HepG2 (cell line): ENCODE results near the gene IRF2BPL. TPM values are rescaled to one million over a fixed set of nuclear protein-coding genes. Genes with fewer than 3 reads are reported as not detected.

ENCODE experiments used
- DPF2 ChIP-seq: sonication (generic); formaldehyde crosslinking; IDR thresholded peaks from 2 replicates; pipeline ENCODE4 v1.4.0; 2020; ENCODE audit warnings: mild to moderate bottlenecking, low read depth, missing genetic modification reagents, borderline replicate concordance
- FOXC1 ChIP-seq: sonication (generic); formaldehyde crosslinking; IDR thresholded peaks from 2 replicates; pipeline ENCODE4 v1.8.0; 2022; ENCODE audit warnings: mild to moderate bottlenecking, missing genetic modification reagents, borderline replicate concordance
- GABPA ChIP-seq, 2 experiments: IDR thresholded peaks; 2 replicates each; pipeline ENCODE4 v1.6.1; 2011 to 2016; ENCODE audit warnings: low read depth in 2 of 2, low read length in 1 of 2, missing biosample characterization in 1 of 2, missing genetic modification characterization in 1 of 2
- IRF2 ChIP-seq: IDR thresholded peaks from 2 replicates; pipeline ENCODE4 v1.6.1; 2018; ENCODE audit warnings: missing genetic modification reagents, missing compliant biosample characterization
- ISL2 ChIP-seq: sonication (generic); formaldehyde crosslinking; IDR thresholded peaks from 2 replicates; pipeline ENCODE4 v1.5.0; 2020; ENCODE audit warnings: missing genetic modification reagents
- NCOA1 ChIP-seq: sonication (generic); formaldehyde crosslinking; IDR thresholded peaks from 2 replicates; pipeline ENCODE4 v1.9.0; 2021; ENCODE audit warnings: missing genetic modification reagents
- NFE2L2 ChIP-seq: fragments of 150-350 bp; IDR thresholded peaks from 2 replicates; pipeline ENCODE4 v1.6.1; 2014; ENCODE audit warnings: low read length
- NFIC ChIP-seq: IDR thresholded peaks from 2 replicates; pipeline ENCODE4 v1.6.1; 2012; ENCODE audit warnings: mild to moderate bottlenecking, low read length, inconsistent platforms
- YEATS4 ChIP-seq: sonication (generic); formaldehyde crosslinking; IDR thresholded peaks from 2 replicates; pipeline ENCODE4 v1.4.0; 2020; ENCODE audit warnings: missing genetic modification reagents, borderline replicate concordance
- ZBTB38 ChIP-seq: sonication (generic); formaldehyde crosslinking; IDR thresholded peaks from 2 replicates; pipeline ENCODE4 v1.5.1; 2020; ENCODE audit warnings: mild to moderate bottlenecking, missing genetic modification reagents
- ZBTB40 ChIP-seq, 2 experiments: fragments of 450-650 bp in 1 of 2; sonication (generic) in 1 of 2; formaldehyde crosslinking in 1 of 2; IDR thresholded peaks; 2 replicates each; pipeline versions ENCODE4 v1.6.1 to v1.8.0; 2016 to 2022; ENCODE audit warnings: antibody characterized with exemption in 1 of 2, mild to moderate bottlenecking in 1 of 2, missing genetic modification reagents in 1 of 2
- ZFAT ChIP-seq: sonication (generic); formaldehyde crosslinking; conservative IDR thresholded peaks from 2 replicates; pipeline ENCODE4 v1.8.1; 2023; ENCODE audit warnings: missing genetic modification reagents, inconsistent platforms
- ZNF34 ChIP-seq: sonication (generic); formaldehyde crosslinking; IDR thresholded peaks from 2 replicates; pipeline ENCODE4 v1.4.0; 2020; ENCODE audit warnings: mild to moderate bottlenecking, missing genetic modification reagents, borderline replicate concordance
- ZNF569 ChIP-seq: sonication (generic); formaldehyde crosslinking; IDR thresholded peaks from 2 replicates; pipeline ENCODE4 v1.5.0; 2020; ENCODE audit warnings: mild to moderate bottlenecking, missing genetic modification reagents, moderate library complexity, borderline replicate concordance
- polyA plus RNA-seq, 8 experiments: library from polyadenylated mRNA; depleted of rRNA in 3 of 8; stranded (reverse) in 7 of 8; unstranded in 1 of 8; fragments of >200 nt; fragmentation: Illumina TruSeq in 4 of 8; extraction: Trizol in 4 of 8; gene quantifications; 2 replicates each; pipeline versions ENCODE4 v1.2.1 to v1.2.3, GENCODE V29; 2011 to 2016; ENCODE audit warnings: low read depth in 4 of 8, missing spikeins in 1 of 8, mixed read lengths in 1 of 8; ENCODE audit not compliant: insufficient read depth in 1 of 8
- total RNA-seq, 5 experiments: library from RNA; depleted of rRNA; stranded (reverse); fragments of >200 nt; fragmentation: Illumina TruSeq; extraction: Trizol; gene quantifications; 2 replicates each; pipeline ENCODE4 v1.2.3, GENCODE V29; 2016; ENCODE audit warnings: low read depth in 1 of 5
- TF ChIP-seq, protein P1 (sequence below): sonication (generic); formaldehyde crosslinking; IDR thresholded peaks from 2 replicates; pipeline ENCODE4 v1.4.0; 2020; ENCODE audit warnings: missing genetic modification reagents
- TF ChIP-seq, protein P2 (sequence below), 2 experiments: sonication (generic) in 1 of 2; formaldehyde crosslinking in 1 of 2; IDR thresholded peaks; 2 replicates each; pipeline versions ENCODE4 v1.4.0 to v1.6.1; 2018 to 2020; ENCODE audit warnings: missing genetic modification reagents in 2 of 2, borderline replicate concordance in 1 of 2, low read depth in 1 of 2, mild to moderate bottlenecking in 1 of 2, missing biosample characterization in 1 of 2

IRF2BPL gene
- total and polyA plus RNA-seq, 2 of the 13 experiments (the other 11 are each of a cell fraction or from before 2014, with no cell fraction given), result 6.6 to 8.4 TPM

- TF ChIP-seq NFE2L2 (no peak), ZNF34 (CRISPR knock-in tag) (no peak), ZBTB40 (IDR thresholded peaks at IDR 0.05) (no peak), ZBTB40 (CRISPR knock-in tag; IDR thresholded peaks at IDR 0.05) (peak; percentile 30; the same call in 1 of the 2 replicates), FOXC1 (CRISPR knock-in tag) (no peak; the same call in 1 of the 2 replicates), ZNF569 (CRISPR knock-in tag) (no peak), NCOA1 (CRISPR knock-in tag) (no peak), YEATS4 (CRISPR knock-in tag) (0 out of 2 replicates have a peak, but pooled peaks have one; percentile 11), ZBTB38 (CRISPR knock-in tag) (peak; percentile 100), ISL2 (no peak), GABPA (IDR thresholded peaks at IDR 0.05; ENCODE audit: low read depth, low read length) (no peak), GABPA (CRISPR knock-in tag; IDR thresholded peaks at IDR 0.05; ENCODE audit: low read depth) (no peak), IRF2 (CRISPR knock-in tag) (no peak), DPF2 (CRISPR knock-in tag) (no peak), NFIC (no peak), ZFAT (CRISPR knock-in tag) (no peak)
- TF ChIP-seq, protein P1, sequence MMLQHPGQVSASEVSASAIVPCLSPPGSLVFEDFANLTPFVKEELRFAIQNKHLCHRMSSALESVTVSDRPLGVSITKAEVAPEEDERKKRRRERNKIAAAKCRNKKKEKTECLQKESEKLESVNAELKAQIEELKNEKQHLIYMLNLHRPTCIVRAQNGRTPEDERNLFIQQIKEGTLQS (CRISPR knock-in tag), result no peak
- TF ChIP-seq, protein P2, sequence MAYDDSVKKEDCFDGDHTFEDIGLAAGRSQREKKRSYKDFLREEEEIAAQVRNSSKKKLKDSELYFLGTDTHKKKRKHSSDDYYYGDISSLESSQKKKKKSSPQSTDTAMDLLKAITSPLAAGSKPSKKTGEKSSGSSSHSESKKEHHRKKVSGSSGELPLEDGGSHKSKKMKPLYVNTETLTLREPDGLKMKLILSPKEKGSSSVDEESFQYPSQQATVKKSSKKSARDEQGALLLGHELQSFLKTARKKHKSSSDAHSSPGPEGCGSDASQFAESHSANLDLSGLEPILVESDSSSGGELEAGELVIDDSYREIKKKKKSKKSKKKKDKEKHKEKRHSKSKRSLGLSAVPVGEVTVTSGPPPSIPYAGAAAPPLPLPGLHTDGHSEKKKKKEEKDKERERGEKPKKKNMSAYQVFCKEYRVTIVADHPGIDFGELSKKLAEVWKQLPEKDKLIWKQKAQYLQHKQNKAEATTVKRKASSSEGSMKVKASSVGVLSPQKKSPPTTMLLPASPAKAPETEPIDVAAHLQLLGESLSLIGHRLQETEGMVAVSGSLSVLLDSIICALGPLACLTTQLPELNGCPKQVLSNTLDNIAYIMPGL (CRISPR knock-in tag; IDR thresholded peaks at IDR 0.05; ENCODE audit: borderline replicate concordance in 1 of 2, low read depth in 1 of 2), result no peak
Observed at GRCh38 chr14:77026166-77026929, 2.2 kb downstream of the IRF2BPL start (continued).
